ENCODE results near the gene CCNL2. TPM values are rescaled to one million over a fixed set of nuclear protein-coding genes. Genes with fewer than 3 reads are reported as not detected.

The CCNL2 gene
- total RNA-seq, 1 experiment from 2014 or later = 142 TPM

DNA sequence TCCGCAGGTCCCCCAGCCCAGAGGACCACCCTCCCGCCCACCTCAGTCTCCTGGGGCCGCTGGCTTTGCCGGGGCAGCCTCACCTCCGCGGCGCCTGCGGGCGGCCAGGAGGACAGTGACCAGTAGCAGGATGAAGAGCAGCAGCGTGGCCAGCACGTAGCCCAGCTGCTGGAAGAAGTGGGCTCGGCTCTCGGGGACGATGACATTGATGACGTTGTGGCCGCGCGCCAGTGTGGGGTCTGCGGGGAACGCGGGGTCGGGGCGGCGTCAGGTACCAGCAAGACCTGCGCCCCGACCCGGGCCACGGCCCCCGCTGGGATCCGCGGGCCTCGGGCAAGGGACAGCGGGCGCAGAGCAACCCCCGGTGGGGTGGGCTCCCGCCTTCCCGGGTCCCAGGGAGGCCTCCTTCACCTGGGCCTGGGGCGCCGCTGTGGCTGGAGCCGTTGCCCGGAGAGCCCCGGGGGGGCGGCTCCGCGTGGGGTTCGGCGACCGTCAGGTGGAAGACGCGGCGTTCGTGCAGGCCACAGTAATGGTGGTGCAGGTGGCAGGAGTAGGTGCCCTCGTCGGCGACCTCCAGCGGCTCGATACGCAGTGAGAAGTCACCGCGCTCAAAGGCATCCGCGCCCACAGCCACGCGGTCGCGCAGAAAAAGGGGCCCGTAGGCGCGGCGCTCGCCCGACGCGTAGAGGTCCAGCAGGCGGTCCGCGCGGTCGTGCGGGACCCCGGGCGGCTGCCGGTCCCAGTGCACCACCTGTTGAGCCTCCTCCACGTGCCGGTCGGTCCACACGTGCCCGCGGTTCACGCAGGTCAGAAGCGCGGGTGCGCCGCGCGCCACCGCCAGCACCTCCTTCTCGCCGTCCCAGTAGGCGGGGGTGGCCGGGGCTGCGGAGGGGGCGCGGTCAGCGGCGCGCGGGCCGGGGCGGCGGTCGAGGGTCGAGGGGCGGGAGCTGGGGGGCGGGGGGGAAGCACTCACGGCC is 44.6 kb downstream of the CCNL2 start (continued):
- 0 out of 2 replicates have a peak, but pooled peaks have one; percentile 54 for TF ChIP-seq TCF7 (CRISPR knock-in tag; IDR thresholded peaks at IDR 0.05; ENCODE audit: low read depth)
- TF ChIP-seq EMX1 (CRISPR knock-in tag; IDR thresholded peaks at IDR 0.05) = peak; percentile 44; the same call in 1 of the 2 replicates
- TF ChIP-seq CREM (CRISPR knock-in tag; IDR thresholded peaks at IDR 0.05) = 0 out of 2 replicates have a peak, but pooled peaks have one; percentile 48
- no peak for TF ChIP-seq ATF3 (CRISPR knock-in tag; conservative IDR thresholded peaks at IDR 0.05)
- TF ChIP-seq, protein P1, sequence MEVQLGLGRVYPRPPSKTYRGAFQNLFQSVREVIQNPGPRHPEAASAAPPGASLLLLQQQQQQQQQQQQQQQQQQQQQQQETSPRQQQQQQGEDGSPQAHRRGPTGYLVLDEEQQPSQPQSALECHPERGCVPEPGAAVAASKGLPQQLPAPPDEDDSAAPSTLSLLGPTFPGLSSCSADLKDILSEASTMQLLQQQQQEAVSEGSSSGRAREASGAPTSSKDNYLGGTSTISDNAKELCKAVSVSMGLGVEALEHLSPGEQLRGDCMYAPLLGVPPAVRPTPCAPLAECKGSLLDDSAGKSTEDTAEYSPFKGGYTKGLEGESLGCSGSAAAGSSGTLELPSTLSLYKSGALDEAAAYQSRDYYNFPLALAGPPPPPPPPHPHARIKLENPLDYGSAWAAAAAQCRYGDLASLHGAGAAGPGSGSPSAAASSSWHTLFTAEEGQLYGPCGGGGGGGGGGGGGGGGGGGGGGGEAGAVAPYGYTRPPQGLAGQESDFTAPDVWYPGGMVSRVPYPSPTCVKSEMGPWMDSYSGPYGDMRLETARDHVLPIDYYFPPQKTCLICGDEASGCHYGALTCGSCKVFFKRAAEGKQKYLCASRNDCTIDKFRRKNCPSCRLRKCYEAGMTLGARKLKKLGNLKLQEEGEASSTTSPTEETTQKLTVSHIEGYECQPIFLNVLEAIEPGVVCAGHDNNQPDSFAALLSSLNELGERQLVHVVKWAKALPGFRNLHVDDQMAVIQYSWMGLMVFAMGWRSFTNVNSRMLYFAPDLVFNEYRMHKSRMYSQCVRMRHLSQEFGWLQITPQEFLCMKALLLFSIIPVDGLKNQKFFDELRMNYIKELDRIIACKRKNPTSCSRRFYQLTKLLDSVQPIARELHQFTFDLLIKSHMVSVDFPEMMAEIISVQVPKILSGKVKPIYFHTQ (CRISPR knock-in tag; IDR thresholded peaks at IDR 0.05) = 0 out of 2 replicates have a peak, but pooled peaks have one; percentile 41
- TF ChIP-seq, protein P2, sequence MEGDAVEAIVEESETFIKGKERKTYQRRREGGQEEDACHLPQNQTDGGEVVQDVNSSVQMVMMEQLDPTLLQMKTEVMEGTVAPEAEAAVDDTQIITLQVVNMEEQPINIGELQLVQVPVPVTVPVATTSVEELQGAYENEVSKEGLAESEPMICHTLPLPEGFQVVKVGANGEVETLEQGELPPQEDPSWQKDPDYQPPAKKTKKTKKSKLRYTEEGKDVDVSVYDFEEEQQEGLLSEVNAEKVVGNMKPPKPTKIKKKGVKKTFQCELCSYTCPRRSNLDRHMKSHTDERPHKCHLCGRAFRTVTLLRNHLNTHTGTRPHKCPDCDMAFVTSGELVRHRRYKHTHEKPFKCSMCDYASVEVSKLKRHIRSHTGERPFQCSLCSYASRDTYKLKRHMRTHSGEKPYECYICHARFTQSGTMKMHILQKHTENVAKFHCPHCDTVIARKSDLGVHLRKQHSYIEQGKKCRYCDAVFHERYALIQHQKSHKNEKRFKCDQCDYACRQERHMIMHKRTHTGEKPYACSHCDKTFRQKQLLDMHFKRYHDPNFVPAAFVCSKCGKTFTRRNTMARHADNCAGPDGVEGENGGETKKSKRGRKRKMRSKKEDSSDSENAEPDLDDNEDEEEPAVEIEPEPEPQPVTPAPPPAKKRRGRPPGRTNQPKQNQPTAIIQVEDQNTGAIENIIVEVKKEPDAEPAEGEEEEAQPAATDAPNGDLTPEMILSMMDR (IDR thresholded peaks at IDR 0.05) = no peak
- 0 out of 2 replicates have a peak, but pooled peaks have one; percentile 36 for TF ChIP-seq E2F5 (CRISPR knock-in tag; IDR thresholded peaks at IDR 0.05)
- 0 out of 2 replicates have a peak, but pooled peaks have one; percentile 9 for TF ChIP-seq USF2 (CRISPR knock-in tag; IDR thresholded peaks at IDR 0.05)
- no peak for TF ChIP-seq IRF1 (CRISPR knock-in tag; IDR thresholded peaks at IDR 0.05)
- TF ChIP-seq SP1 (CRISPR knock-in tag; conservative IDR thresholded peaks at IDR 0.05) = no peak
- no peak for TF ChIP-seq ESRRA (CRISPR knock-in tag; IDR thresholded peaks at IDR 0.05; ENCODE audit: borderline replicate concordance)

GRCh38 chr1:1353389-1354151 is 45.6 kb downstream of the CCNL2 start:
- ChIA-PET CTCF (interaction anchor here (1.0 to 1.5 kb wide), 7 partner anchors 8 to 62 kb away, joined by 3 to 4 read pairs (median 3); partner anchors contain the start of gene AURKAIP1), POLR2A (interaction anchor here (0.6 to 1.1 kb wide), 2 partner anchors 18 to 39 kb away, joined by 3 to 4 read pairs; no protein-coding TSS in a partner anchor)
- Mint-ChIP-seq H3K36me3 (no peaks in the 10 kb centered on the region), H3K27me3 (ENCODE audit: low read depth) (peaks cover 17% of the 10 kb centered on the region), H3K4me1 (peaks cover 25% of the 10 kb centered on the region), H3K27ac (no peak overlapping the region), H3K4me3 (peak overlapping the region; percentile 73), H3K9me3 (no peaks in the 10 kb centered on the region)
- DNase-seq (ENCODE audit: low spot score) (peak; percentile 68), ATAC-seq (peak; percentile 62)
- TF ChIP-seq, protein P3, sequence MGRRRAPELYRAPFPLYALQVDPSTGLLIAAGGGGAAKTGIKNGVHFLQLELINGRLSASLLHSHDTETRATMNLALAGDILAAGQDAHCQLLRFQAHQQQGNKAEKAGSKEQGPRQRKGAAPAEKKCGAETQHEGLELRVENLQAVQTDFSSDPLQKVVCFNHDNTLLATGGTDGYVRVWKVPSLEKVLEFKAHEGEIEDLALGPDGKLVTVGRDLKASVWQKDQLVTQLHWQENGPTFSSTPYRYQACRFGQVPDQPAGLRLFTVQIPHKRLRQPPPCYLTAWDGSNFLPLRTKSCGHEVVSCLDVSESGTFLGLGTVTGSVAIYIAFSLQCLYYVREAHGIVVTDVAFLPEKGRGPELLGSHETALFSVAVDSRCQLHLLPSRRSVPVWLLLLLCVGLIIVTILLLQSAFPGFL (CRISPR knock-in tag; IDR thresholded peaks at IDR 0.05; ENCODE audit: borderline replicate concordance) = no peak
- TF ChIP-seq RELA (CRISPR knock-in tag; IDR thresholded peaks at IDR 0.05; ENCODE audit: borderline replicate concordance) (no peak), NFYB (CRISPR knock-in tag; conservative IDR thresholded peaks at IDR 0.05; ENCODE audit: low read depth) (no peak), MAX (CRISPR knock-in tag; IDR thresholded peaks at IDR 0.05) (peak; percentile 67; the same call in 1 of the 2 replicates)
- TF ChIP-seq, protein P4, sequence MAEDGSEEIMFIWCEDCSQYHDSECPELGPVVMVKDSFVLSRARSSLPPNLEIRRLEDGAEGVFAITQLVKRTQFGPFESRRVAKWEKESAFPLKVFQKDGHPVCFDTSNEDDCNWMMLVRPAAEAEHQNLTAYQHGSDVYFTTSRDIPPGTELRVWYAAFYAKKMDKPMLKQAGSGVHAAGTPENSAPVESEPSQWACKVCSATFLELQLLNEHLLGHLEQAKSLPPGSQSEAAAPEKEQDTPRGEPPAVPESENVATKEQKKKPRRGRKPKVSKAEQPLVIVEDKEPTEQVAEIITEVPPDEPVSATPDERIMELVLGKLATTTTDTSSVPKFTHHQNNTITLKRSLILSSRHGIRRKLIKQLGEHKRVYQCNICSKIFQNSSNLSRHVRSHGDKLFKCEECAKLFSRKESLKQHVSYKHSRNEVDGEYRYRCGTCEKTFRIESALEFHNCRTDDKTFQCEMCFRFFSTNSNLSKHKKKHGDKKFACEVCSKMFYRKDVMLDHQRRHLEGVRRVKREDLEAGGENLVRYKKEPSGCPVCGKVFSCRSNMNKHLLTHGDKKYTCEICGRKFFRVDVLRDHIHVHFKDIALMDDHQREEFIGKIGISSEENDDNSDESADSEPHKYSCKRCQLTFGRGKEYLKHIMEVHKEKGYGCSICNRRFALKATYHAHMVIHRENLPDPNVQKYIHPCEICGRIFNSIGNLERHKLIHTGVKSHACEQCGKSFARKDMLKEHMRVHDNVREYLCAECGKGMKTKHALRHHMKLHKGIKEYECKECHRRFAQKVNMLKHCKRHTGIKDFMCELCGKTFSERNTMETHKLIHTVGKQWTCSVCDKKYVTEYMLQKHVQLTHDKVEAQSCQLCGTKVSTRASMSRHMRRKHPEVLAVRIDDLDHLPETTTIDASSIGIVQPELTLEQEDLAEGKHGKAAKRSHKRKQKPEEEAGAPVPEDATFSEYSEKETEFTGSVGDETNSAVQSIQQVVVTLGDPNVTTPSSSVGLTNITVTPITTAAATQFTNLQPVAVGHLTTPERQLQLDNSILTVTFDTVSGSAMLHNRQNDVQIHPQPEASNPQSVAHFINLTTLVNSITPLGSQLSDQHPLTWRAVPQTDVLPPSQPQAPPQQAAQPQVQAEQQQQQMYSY (CRISPR knock-in tag; IDR thresholded peaks at IDR 0.05) = no peak

Measured in WTC11 (cell line).